Measurements from ENCODE around the gene METAP1D. TPM values are rescaled to one million over a fixed set of nuclear protein-coding genes. Genes with fewer than 3 reads are reported as not detected.
"Not testable (repeated sequence)": the region's sequence is repeated elsewhere in the genome, so short reads cannot be mapped to it uniquely, and the experiment has no call there.

Gene METAP1D
- total RNA-seq, 1 donor from 2014 or later, result 6.7 TPM

GRCh38 chr2:172040311-172040710, 40.6 kb downstream of the METAP1D start:
- ATAC-seq, result no peak

GRCh38 chr2:172046080-172046678, 46.4 kb downstream of the METAP1D start:
- intact Hi-C loops (cut with DNase I), result no loop called here
- no peak for ATAC-seq
- DNase-seq (ENCODE audit: missing footprints), result no peak

More at GRCh38 chr2:172040311-172040710, 40.6 kb downstream of the METAP1D start:
- no peak for DNase-seq (ENCODE audit: missing footprints)
- intact Hi-C loops (cut with DNase I), result no loop called here

GRCh38 chr2:172046866-172047565, 47.3 kb downstream of the METAP1D start:
- ATAC-seq (no peak), DNase-seq (ENCODE audit: missing footprints) (no peak)
- intact Hi-C loops (cut with DNase I), result no loop called here

- ATAC-seq (no peak), DNase-seq (ENCODE audit: missing footprints) (no peak)
- intact Hi-C loops (cut with DNase I), result no loop called here
Measured at GRCh38 chr2:172047566-172048507, 48.1 kb downstream of the METAP1D start.

GRCh38 chr2:172048508-172049503, 49.1 kb downstream of the METAP1D start:
- intact Hi-C loops (cut with DNase I), result no loop called here

GRCh38 chr2:172049567-172050120, 49.9 kb downstream of the METAP1D start:
- intact Hi-C loops (cut with DNase I), result no loop called here
- DNase-seq (ENCODE audit: missing footprints) (no peak), ATAC-seq (no peak)

More at GRCh38 chr2:172048508-172049503, 49.1 kb downstream of the METAP1D start:
- DNase-seq (ENCODE audit: missing footprints), result no peak
- ATAC-seq, result no peak

GRCh38 chr2:172050479-172051125, 50.8 kb downstream of the METAP1D start:
- DNase-seq (ENCODE audit: missing footprints) (no peak), ATAC-seq (no peak)
- intact Hi-C loops (cut with DNase I), result no loop called here

GRCh38 chr2:172052000-172052983, 52.5 kb downstream of the METAP1D start:
- intact Hi-C loops (cut with DNase I), result no loop called here
- ATAC-seq (no peak), DNase-seq (ENCODE audit: missing footprints) (no peak)

GRCh38 chr2:172053486-172053885, 53.7 kb downstream of the METAP1D start:
- no peak for ATAC-seq
- no peak for DNase-seq (ENCODE audit: missing footprints)
- intact Hi-C loops (cut with DNase I), result no loop called here

- no peak for DNase-seq (ENCODE audit: missing footprints)
- ATAC-seq, result no peak
- intact Hi-C loops (cut with DNase I), result no loop called here
Measured at GRCh38 chr2:172056293-172056692, 56.5 kb downstream of the METAP1D start.

GRCh38 chr2:172058660-172059059, 58.9 kb downstream of the METAP1D start:
- DNase-seq (ENCODE audit: missing footprints), result no peak
- intact Hi-C loops (cut with DNase I), result no loop called here
- no peak for ATAC-seq

- ATAC-seq; DNase-seq (ENCODE audit: missing footprints); intact Hi-C loops (cut with DNase I): not testable (repeated sequence)
Measured at GRCh38 chr2:172060118-172060517, 60.4 kb downstream of the METAP1D start.

GRCh38 chr2:172062402-172063004, 62.8 kb downstream of the METAP1D start:
- no peak for ATAC-seq
- no peak for DNase-seq (ENCODE audit: missing footprints)
- intact Hi-C loops (cut with DNase I), result no loop called here

GRCh38 chr2:172063446-172063845, 63.7 kb downstream of the METAP1D start:
- intact Hi-C loops (cut with DNase I), result no loop called here
- ATAC-seq, result no peak
- no peak for DNase-seq (ENCODE audit: missing footprints)

- DNase-seq (ENCODE audit: missing footprints) (no peak), ATAC-seq (no peak)
- intact Hi-C loops (cut with DNase I), result no loop called here
Measured at GRCh38 chr2:172065111-172065510, 65.4 kb downstream of the METAP1D start.

GRCh38 chr2:172066394-172066886, 66.7 kb downstream of the METAP1D start:
- ATAC-seq (no peak), DNase-seq (ENCODE audit: missing footprints) (no peak)
- intact Hi-C loops (cut with DNase I), result no loop called here
